ENCODE data around the gene MAGI2.

The MAGI2 gene

DNA sequence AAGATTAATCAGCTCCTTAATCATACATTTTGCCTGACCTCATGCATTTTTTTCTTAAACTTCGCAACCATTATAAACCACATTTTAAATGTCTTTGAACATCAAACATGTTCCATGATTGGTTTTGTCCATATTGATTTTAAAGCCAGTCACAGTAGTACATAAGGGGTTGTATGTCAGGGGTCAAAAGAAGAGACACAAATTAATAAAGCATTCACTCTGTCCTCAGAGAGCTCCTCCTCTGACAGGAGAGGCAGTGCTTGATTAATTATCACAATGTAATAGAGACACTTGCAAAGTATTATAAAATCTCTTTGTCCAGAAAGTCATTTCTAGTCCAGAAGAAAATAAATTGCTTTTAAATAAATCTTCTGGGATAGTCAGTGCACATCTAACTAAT, 195.5 kb downstream of the MAGI2 start:
- DNase-seq (ENCODE audit: low spot score): no peak

DNA sequence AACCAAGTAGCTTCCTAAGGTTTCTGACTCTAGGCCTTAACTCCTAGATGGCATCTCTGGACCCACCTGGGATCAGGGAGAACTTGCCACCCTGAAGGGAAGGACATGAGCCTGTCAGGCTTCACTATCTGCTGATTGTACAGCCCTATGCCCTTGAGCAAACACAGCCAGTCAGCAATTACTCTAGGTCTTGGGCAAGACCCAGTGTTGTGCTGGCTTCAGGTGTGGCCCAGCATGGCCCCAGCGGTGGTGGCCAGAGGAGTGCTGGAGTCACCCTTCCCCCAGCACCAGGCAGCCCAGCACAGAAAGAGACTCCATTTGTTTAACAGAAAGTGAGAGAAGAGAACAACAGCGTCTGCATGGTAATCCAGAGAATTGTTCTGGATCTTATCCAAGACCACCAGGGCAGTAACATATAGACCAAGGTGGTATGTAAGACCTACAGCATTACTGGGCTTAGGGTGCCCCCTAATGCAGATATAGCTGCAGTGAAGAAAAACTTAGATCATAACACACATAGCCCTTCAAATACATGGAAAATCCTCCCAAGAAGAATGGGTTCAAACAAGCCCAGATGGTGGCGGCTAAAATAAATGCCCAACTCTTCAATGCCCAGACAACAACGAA, 207.7 kb downstream of the MAGI2 start:
- DNase-seq (ENCODE audit: low spot score): no peak

DNA sequence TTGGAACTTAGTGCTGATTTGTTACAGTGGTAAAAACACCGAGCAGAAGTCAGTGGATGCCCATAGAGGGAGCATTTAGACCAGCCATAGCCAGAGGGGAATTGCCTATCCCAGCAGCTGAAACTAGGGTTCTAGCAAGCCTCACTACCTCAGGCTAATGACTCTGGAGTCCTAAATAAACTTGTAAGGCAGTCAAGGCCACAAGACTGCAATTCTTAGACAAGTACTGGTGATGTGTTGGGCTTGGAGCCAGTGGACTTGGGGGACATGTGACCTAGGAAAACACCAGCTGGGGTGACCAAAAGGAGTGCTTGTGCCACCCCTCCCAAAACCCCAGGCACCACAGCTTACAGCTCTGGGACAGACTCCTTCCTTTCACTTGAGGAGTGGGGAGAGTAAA, 209.0 kb downstream of the MAGI2 start:
- DNase-seq (ENCODE audit: low spot score): no peak

DNA sequence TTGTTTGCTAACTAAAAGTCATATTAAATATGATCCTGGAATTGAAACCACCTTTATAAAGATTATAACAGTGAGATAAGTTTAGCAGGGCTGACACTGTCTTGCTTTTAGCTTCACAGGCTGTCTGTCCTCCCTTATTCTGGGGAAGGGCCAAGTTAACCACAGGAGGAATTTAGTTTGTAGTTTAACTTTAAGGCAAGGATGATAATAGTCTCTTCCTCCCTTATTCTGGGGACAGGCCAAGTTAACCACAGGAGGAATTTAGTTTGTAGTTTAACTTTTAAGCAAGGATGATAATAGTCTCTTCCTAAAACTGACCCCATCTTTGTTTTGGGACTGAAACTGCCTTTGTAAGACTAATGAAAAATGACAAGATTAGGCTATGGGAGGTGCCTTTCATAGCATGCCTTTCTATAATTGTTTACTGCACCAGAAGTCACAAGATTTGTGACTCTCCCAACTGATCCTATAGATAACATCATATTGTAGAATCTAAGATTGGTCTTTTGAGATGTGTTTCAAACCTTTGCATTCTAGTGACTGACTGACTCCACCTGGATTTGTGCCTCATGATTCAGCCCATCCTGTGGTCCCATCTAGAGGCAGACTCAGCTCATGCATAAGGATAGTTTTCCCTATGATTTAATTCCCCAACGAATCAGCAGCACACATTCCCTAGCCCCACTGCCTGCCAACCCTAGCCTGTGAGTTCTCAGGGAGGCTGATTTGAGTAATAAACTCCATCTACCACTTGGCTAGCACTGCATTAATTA, 212.0 kb downstream of the MAGI2 start:
- DNase-seq (ENCODE audit: low spot score): no peak

DNA sequence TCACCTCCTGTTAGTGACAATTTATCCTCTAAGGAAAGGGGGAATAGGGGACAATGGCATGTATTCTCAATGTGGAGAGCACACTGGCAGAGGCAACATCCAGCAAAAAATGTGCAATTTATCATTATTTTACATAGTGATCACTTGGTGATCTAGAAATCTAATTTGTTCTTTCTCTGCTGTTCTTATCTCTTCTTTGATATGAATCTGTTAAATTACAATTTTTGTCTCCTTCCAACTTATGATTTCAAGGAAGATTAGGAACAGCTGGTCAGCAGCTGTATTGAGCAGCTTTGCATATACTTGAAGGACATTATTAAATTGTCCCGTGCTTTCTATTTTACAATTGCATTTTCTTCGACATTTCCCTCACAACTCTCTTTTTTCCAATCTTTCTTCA, 213.1 kb downstream of the MAGI2 start:
- no peak for DNase-seq (ENCODE audit: low spot score)

DNA sequence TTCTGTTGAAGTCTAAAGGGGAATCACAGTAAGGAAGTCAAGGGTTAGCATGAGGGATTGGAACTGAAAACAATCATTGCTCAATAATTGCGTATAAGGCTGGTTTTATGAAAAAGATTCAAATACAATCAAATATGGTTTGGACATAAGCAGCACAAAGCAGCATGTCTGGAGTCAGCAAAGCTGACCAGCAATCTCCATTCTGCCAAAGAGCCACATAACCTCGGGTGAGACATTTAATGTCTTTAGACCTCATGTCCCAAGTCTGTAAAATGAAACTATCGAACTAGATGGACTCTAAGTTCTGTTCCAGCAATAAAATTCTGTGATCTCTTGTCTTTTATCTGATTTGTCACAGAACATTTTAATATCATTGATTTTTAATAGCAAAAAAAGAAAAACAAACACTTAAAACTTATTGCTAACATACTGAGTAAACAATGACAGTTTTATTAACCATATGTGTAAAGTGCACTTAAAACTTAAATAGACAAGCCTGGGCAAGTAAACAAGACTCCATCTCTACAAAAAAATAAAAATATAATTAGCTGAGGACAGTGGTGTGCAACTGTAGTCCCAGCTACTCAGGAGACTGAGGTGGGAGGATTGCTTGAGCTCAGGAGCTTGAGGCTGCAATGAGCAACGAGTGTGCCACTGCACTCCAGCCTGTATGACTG, 217.0 kb downstream of the MAGI2 start:
- no peak for DNase-seq (ENCODE audit: low spot score)

DNA sequence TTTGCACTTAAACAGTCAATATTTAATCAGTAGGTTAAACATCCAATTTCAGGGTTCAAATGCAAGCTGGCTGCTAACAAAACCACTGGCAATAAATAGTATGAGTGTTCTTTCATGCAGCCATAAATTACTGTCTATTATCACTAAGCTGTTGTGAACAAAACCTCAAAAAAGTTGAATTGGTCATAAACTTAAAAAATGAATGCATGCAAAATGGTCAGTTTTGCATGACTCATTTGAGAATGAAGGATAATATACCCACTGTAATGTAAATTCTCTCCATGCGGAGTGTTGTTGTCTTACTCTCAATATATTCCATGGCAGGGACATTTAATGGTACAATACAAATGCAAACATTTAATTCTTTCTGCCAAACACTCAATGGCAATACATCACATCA, 226.4 kb downstream of the MAGI2 start:
- no peak for DNase-seq (ENCODE audit: low spot score)

DNA sequence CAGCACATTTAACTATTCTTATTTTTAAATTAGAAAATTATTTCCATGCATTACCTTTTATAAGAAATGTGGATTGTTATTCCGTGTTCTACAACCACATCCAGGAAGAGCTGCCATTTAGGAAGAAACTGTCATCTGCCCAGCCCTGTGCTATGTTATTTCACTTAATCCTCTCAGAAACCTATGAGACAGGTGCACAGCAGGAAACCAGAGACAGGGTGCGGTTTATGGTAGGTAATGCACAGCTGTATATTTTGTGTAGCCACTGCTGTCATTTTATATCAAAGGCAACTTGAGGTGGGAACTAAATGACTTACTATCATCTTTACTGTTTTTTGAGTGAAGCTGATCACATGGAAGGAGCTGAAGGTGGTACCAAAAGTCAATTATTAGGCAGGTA, 232.3 kb downstream of the MAGI2 start:
- DNase-seq (ENCODE audit: low spot score): no peak

DNA sequence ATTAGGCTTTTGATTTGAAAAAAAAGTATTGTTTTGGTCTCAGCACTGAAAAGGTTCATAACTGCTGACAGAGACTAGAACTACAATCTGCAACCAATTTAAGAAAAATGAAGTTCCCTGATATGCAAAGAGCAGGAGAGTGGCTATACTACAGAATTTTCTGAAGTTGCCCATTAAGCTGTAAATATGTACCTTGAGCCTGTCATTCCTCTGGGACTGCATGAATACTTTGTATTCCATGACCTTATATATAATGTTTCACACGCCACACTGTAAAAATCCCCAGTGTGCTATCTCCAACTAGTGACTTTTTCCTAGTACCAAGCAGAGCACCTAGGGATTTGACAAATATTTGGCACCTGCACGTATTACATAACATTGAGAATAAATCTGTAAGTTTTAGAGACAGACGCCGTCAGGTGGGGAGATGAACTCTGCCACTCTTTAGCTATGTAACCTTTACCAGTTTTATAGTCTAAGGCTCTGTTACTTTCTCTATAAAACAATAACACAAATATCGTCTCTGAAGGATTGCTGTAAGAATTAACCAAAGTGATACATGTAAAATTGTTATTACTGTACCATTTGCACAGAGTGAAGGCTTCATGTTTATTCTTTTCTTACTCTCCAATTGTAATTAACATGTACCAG, 235.4 kb downstream of the MAGI2 start:
- no peak for DNase-seq (ENCODE audit: low spot score)

DNA sequence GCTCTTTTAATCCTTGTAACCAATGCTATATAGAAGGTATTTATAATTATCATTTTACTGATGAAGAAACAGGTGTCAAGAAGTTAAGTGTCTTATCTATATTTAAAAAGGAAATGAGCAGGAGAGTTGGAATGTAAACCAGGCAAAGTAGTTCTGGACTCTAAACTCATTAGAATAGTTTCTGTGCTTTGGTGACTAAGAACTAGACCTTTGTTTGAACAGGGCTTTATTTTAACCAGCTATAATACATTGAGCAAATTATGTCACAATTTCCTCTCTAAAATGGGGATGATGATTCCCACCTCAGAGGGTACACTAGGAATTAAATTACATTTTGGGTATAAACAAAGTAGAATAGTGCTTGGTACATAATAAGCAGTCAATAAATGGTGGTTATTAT, 236.0 kb downstream of the MAGI2 start:
- DNase-seq (ENCODE audit: low spot score): no peak

DNA sequence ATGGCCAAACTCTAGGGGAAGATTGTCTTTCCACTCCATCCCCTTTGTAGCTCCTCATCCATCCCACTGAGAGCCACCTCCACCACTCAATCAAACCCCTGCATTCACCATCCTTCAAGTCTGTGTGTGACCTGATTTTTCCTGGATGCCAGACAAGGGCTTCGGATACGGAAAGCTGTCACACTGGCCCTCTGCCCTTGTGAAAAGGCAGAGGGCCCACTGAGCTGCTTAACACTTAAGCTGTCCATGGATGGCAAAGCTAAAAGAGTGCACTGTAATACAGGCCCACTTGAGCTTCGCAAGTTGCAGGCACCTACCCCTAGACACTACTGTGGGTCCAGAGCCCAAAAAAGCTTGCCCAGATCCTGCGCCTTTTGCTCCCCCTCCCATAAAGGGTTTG, 237.2 kb downstream of the MAGI2 start:
- DNase-seq (ENCODE audit: low spot score): no peak

DNA sequence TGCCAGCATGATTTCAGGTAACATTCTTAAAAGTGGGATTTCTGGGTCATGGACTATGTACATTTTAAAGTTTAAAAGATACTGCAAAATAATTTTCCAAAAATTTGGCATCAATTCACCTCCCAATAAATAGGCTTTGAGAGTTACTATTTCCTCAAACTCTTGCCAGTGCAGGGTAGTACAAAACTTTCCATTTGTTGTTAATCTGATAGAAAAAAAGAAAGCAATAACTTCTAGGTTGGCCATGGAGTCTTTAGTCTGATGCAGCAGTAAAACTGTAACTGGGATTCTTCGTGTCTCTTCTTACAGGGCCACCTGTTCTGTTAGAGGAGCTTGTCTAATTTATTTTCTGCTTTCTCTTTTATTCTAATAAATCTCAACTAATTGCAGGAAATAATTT, 241.1 kb downstream of the MAGI2 start:
- no peak for DNase-seq (ENCODE audit: low spot score)

DNA sequence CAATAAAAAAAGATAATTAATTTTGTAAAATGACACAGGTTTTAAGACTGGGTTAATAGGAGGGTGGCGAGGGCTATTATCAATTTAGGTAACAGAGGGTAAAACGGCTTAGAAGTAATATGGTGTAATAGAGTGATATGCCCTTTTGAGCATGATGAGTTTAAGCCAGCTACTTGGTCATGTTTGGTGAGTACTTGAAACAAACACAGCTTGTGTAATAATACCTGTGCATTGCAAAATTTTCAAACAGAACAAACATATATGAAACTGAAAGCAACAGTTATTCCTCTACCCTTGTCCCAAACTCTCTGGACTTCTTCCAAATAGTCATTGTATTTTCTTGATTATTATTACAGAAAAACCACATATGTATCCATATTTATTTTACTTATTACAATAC, 241.7 kb downstream of the MAGI2 start:
- DNase-seq (ENCODE audit: low spot score): no peak

DNA sequence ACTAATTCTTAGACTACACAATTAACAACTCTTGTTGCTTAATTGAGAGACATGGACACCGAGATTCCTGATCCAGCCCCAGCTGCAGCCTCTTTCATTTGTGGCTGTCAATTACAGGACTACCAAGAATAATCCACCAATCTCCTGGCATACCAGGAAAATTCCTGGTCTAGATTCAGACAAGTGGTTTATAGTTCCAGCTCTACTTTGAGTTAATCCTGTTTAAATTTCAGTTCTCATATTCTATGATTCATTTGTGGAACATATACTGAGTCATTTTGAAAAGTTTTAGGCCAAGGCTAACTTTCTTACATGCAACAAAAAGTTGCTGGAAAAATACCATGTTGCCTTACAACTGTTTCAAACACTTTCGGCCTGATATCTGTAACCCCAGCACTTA, 253.5 kb downstream of the MAGI2 start:
- DNase-seq (ENCODE audit: low spot score): no peak

DNA sequence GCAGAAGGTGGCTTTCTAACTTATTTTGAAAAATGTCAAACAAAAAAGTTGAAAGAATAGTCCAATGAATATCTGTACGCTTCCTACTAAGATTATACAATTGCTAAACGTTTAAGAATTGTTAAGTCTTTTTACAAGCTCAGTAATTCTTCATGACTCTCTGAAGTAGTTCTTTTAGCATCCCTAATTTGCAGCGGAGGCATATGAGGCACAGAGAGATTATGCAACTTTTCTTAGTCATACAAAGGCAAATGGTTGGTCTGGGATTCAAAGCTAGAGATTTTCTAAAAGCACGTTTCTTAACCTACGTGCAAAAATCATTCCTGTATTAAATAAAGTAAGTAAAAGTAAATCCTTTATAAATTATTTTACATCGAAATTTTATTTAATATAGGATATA, 254.2 kb downstream of the MAGI2 start:
- DNase-seq (ENCODE audit: low spot score): no peak

DNA sequence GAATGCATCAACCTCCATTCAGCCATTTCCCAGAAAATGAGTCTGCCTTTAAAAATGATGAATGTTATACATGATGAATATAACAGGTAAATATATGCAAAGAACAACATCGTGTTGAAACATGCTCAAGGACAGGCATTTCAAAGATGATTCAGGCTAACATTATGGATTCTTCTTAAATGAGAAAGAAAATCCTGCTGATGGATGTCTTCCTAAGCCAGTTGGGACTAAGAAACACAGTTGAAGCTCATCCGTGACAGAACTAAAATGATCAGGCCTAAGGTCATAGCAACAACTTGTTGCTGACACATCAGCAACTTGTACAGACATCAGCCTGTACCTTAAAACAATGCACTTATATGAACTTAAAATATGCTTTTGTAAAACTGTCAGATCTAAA, 267.9 kb downstream of the MAGI2 start:
- no peak for DNase-seq (ENCODE audit: low spot score)

DNA sequence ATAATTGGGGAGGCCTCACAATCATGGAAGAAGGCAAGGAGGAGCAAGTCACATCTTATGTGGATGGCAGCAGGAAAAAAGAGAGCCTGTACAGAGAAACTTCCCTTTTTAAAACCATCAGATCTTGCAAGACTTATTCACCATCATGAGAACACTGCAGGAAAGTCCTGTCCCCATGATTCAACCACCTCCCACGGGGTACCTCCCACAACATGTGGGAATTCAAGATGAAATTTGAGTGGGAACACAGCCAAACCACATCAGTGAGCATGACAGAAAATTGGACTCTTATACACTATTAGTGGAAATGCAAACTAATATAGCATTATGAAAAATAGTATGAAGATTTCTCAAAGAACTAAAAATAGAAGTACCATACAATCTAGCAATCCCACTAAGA, 271.2 kb downstream of the MAGI2 start:
- no peak for DNase-seq (ENCODE audit: low spot score)

DNA sequence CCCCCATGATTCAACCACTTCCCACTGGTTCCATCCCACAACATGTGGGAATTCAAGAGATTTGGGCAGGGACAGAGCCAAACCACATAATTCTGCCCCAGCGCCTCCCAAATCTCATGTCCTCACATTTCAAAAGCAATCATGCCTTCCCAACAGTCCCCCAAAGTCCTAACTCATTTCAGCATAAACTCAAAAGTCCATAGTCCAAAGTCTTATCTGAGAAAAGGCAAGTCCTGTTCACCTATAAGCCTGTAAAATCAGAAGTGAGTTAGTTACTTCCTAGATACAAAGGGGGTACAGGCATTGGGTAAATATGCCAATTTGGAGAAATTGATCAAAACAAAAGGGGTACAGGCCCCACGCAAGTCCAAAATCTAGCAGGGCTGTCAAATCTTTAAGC, 272.9 kb downstream of the MAGI2 start:
- DNase-seq (ENCODE audit: low spot score): no peak

DNA sequence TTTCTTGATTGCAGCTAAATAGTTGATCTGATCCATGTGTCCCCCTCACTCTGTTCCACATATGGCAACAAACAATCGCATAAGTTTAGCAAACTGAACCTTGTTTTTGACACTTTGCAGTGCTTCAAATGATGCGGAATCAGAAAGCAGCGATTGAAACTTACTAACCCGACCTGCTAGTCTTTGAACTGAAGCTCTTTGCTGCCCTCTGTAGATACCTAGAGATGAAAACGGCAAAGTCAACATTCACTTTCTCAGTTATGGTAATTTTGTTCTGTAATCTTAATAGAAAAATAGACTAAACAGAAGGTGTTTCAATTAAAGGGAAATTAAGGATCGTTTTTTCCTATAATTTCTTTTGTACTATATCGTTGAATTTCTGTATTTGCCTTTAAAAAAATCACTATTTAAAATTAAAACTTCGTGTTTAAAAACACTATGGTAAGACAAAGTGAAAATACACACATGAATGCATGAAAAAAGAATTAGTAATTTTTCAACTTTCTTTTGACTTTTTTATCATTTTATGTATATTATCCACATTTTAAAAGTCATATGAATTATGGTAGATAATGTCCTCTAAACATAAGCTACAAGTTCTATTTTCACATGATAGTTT, 276.5 kb downstream of the MAGI2 start:
- peak; percentile 82 for DNase-seq (ENCODE audit: low spot score)

DNA sequence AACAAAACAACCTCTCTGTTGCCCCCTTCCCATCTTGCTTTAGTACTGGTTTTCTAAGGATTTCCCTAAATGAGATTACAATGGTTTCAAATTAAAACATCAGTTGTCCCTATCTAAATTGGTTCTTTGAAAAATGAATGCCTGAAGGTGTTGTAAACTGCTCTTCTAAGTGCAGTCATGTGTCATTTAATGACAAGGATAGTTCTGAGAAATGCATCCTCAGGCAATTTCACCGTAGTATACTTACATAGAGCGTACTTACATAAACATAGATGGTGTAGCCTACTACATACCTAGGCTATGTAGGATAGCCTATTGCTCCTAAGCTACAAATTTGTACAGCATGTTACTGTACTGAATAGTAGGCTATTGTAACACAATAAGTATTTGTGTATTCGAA, 278.1 kb downstream of the MAGI2 start:
- no peak for DNase-seq (ENCODE audit: low spot score)

DNA sequence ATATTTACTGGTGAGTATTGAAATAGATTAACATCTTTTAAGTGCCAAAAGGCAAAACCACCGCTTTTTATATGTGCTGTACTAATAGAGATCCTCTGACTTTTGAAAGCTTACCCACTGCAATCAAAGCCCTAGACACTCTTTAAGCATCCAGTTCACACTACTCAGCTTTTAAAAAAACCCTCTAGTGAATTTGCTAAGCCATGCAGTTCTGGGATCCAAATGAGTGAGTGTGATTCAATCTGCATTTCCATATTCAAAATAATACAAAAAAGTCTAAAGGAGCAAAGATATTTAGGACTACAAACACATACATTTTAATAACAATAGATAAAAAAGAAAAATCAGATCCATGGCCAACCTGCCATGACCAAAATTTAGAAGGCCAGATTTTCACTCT, 288.2 kb downstream of the MAGI2 start:
- DNase-seq (ENCODE audit: low spot score): no peak

DNA sequence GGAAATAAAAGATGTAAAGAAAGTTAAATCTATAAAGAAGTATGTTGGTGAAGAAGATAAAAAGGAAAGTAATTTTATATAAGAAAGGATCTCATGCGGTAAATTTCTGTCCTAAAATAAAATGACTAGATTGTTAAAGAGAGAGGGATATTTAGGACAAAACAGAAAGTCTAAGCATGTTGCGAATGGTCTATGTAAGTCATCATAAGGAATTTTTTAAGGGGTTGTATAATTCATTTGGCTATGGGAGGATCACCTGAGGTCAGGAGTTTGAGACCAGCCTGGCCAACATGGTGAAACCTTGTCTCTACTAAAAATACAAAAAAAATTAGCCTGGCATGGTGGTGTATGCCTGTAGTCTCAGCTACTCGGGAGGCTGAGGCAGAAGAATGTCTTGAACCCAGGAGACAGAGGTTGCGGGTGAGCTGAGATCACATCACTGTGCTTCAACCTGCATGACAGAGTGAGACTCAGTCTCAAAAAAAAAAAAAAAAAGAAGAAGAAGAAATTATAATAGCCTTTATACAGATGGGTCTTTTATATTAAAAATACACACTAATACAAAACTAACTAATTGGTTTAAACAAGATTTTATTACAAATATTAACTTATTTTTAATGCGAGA, 294.3 kb downstream of the MAGI2 start:
- no peak for DNase-seq (ENCODE audit: low spot score)

All from Ammon's horn (tissue), 1 donor.